ENCODE results near the gene AKT1S1.

DNA sequence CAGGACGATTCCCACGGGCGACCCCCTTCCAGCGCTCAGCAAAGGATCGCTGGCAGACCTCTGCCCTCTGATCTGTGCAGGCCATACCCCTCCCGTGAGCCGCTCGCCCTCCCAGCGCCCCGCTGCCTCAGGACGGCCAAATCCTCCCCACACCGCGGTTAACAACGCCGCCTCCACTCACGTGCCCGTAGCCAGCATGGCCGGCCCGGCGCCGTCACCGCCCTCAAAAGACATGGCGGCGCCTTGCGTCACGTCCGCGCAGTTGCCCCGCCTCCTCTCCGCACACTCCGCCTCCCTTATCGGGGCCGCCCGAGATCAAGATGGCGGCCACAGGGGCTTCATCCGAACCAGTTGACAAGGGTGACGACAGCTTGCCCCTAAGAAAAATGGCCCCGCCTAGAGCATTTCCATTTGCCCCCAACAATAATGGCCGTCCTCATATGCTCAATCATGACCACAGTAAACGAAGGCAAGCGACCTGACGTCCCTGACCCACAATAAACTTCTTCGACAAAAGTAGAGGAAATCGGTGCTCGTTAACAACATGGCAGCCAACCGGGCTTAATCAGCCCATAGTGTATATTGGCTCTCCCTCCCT, 634 bp downstream of the AKT1S1 start:
- TF ChIP-seq, protein P1, sequence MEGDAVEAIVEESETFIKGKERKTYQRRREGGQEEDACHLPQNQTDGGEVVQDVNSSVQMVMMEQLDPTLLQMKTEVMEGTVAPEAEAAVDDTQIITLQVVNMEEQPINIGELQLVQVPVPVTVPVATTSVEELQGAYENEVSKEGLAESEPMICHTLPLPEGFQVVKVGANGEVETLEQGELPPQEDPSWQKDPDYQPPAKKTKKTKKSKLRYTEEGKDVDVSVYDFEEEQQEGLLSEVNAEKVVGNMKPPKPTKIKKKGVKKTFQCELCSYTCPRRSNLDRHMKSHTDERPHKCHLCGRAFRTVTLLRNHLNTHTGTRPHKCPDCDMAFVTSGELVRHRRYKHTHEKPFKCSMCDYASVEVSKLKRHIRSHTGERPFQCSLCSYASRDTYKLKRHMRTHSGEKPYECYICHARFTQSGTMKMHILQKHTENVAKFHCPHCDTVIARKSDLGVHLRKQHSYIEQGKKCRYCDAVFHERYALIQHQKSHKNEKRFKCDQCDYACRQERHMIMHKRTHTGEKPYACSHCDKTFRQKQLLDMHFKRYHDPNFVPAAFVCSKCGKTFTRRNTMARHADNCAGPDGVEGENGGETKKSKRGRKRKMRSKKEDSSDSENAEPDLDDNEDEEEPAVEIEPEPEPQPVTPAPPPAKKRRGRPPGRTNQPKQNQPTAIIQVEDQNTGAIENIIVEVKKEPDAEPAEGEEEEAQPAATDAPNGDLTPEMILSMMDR (IDR thresholded peaks at IDR 0.05 in 2 of 3, conservative IDR thresholded peaks at IDR 0.05 in 1 of 3; ENCODE audit: borderline replicate concordance in 1 of 3, insufficient read depth in 1 of 3, low read depth in 2 of 3, low read length in 2 of 3) = no peak
- TF ChIP-seq EZH2 (IDR thresholded peaks at IDR 0.05) = no peak
- peak; percentile 19 for TF ChIP-seq POLR2A (IDR thresholded peaks at IDR 0.05; ENCODE audit: borderline replicate concordance, extremely low read depth, insufficient read depth, insufficient read length)
- peak; percentile 58 for TF ChIP-seq POLR2AphosphoS5 (IDR thresholded peaks at IDR 0.05; ENCODE audit: low read depth, low read length)
- TF ChIP-seq, protein P2, sequence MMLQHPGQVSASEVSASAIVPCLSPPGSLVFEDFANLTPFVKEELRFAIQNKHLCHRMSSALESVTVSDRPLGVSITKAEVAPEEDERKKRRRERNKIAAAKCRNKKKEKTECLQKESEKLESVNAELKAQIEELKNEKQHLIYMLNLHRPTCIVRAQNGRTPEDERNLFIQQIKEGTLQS (IDR thresholded peaks at IDR 0.05) = no peak
- no peak for TF ChIP-seq SIN3A (IDR thresholded peaks at IDR 0.05; ENCODE audit: low read depth)
- peak; percentile 100 for TF ChIP-seq YY1 (IDR thresholded peaks at IDR 0.05; ENCODE audit: extremely low read depth, insufficient replicate concordance, low read depth, low read length)
- no peak for TF ChIP-seq TCF7L2 (IDR thresholded peaks at IDR 0.05; ENCODE audit: borderline replicate concordance, extremely low read depth, insufficient read depth, insufficient read length)
- no peak for TF ChIP-seq SRF (IDR thresholded peaks at IDR 0.05; ENCODE audit: low read depth)
